Activated B cell treated with CpG ODN at 0.5 μM for 24 hours (primary cell): ENCODE data around the gene LPP. TPM values are rescaled to one million over a fixed set of nuclear protein-coding genes. Genes with fewer than 3 reads are reported as not detected.
A peak's percentile ranks its signal among the peaks of the same experiment; 100 is the strongest.

ENCODE experiments used
- ATAC-seq: fragments of 200-7000 bp; cut with Tn5 transposase; one replicate; pipeline ENCODE4 v1.10.0; 2021; ENCODE audit warnings: low read depth, mild to moderate bottlenecking, moderate library complexity
- CTCF ChIA-PET: fragments of 350-600 bp; sonication (Branson Sonifier 250); formaldehyde crosslinking; loops from one replicate; lab custom pipeline; 2021; ENCODE audit warnings: antibody characterized with exemption; lab: Charles Lee
- POLR2A ChIA-PET: fragments of 350-600 bp; sonication (Branson Sonifier 250); formaldehyde crosslinking; loops from one replicate; lab custom pipeline; 2021; ENCODE audit warnings: antibody characterized with exemption; lab: Charles Lee
- DNase-seq: peaks from one replicate; pipeline ENCODE4 v3.0.0; 2022
- H3K27ac Mint-ChIP-seq: one replicate; pipeline ENCODE4 v1.8.0; 2020; ENCODE audit warnings: mixed read lengths
- H3K27me3 Mint-ChIP-seq: one replicate; pipeline ENCODE4 v1.8.0; 2021; ENCODE audit warnings: mixed read lengths
- H3K36me3 Mint-ChIP-seq: one replicate; pipeline ENCODE4 v1.8.0; 2021; ENCODE audit warnings: low read depth, mixed read lengths
- H3K4me1 Mint-ChIP-seq: one replicate; pipeline ENCODE4 v1.8.0; 2021; ENCODE audit warnings: mixed read lengths
- H3K4me3 Mint-ChIP-seq: one replicate; pipeline ENCODE4 v1.8.0; 2020; ENCODE audit warnings: mild to moderate bottlenecking, mixed read lengths
- H3K9me3 Mint-ChIP-seq: one replicate; pipeline ENCODE4 v1.8.0; 2020; ENCODE audit warnings: mixed read lengths
- CTCF ChIP-seq: fragments of 200-600 bp; IDR thresholded peaks from one replicate; pipeline ENCODE4 v1.8.0; 2022; ENCODE audit warnings: antibody characterized with exemption, mild to moderate bottlenecking
- intact Hi-C: fragments of 100-400 bp; cut with micrococcal nuclease; formaldehyde crosslinking; loops from one replicate; pipeline ENCODE4 v1.15.1; 2024
- total RNA-seq: library from RNA; stranded (reverse); gene quantifications from 2 replicates; pipeline ENCODE4 v1.2.3, GENCODE V29; 2022

The LPP gene
- total RNA-seq, 1 donor from 2014 or later: 60.1 TPM

- no peak for ATAC-seq
- Mint-ChIP-seq H3K9me3 (peaks cover 12% of the 10 kb centered on the region), H3K27me3 (no peaks in the 10 kb centered on the region), H3K4me3 (peak overlapping the region; percentile 0), H3K36me3 (peaks cover 17% of the 10 kb centered on the region), H3K4me1 (peaks cover 90% of the 10 kb centered on the region), H3K27ac (peak overlapping the region; percentile 100)
- no peak for DNase-seq
- CTCF ChIA-PET: interaction anchor here (1.4 to 2.0 kb wide), 3 partner anchors 32 to 127 kb away, joined by 3 to 8 read pairs (median 4); no protein-coding TSS in a partner anchor
- TF ChIP-seq CTCF: no peak
- POLR2A ChIA-PET: interaction anchor here (1.0 to 6.5 kb wide), 9 partner anchors 9 to 692 kb away, joined by 3 to 50 read pairs (median 8); no protein-coding TSS in a partner anchor
- intact Hi-C loops: loop anchor here (5.0 kb wide), 1 partner anchor 124 kb away; no protein-coding TSS in a partner anchor
Measured at GRCh38 chr3:188431553-188431952, 277.6 kb downstream of the LPP start.

- CTCF ChIA-PET: interaction anchor here (0.6 to 2.1 kb wide), 10 partner anchors 11 to 694 kb away, joined by 3 to 8 read pairs (median 4); no protein-coding TSS in a partner anchor
- peaks cover 91% of the 10 kb centered on the region for H3K4me1 Mint-ChIP-seq
- intact Hi-C loops: loop anchor here (1.0 to 5.0 kb wide), 3 partner anchors 11 to 126 kb away; no protein-coding TSS in a partner anchor
Measured at GRCh38 chr3:188432802-188433520, 279.0 kb downstream of the LPP start.

GRCh38 chr3:188433521-188434150 is 279.7 kb downstream of the LPP start:
- POLR2A ChIA-PET: interaction anchor here (0.6 to 6.5 kb wide), 23 partner anchors 9 to 1515 kb away, joined by 3 to 50 read pairs (median 5); partner anchors contain the start of gene BCL6
- peak; percentile 19 for ATAC-seq
- TF ChIP-seq CTCF: peak; percentile 38
- H3K27ac Mint-ChIP-seq: peak overlapping the region; percentile 100
- peak overlapping the region; percentile 80 for H3K4me3 Mint-ChIP-seq
- H3K9me3 Mint-ChIP-seq: peaks cover 3% of the 10 kb centered on the region
- peaks cover 92% of the 10 kb centered on the region for H3K4me1 Mint-ChIP-seq
- CTCF ChIA-PET: interaction anchor here (0.6 to 2.1 kb wide), 6 partner anchors 12 to 695 kb away, joined by 3 to 8 read pairs (median 6); no protein-coding TSS in a partner anchor
- no peak for DNase-seq
- H3K27me3 Mint-ChIP-seq: no peaks in the 10 kb centered on the region
- intact Hi-C loops: loop anchor here (1.0 to 5.0 kb wide), 3 partner anchors 11 to 126 kb away; no protein-coding TSS in a partner anchor
- peaks cover 15% of the 10 kb centered on the region for H3K36me3 Mint-ChIP-seq

More at GRCh38 chr3:188432802-188433520, 279.0 kb downstream of the LPP start:
- TF ChIP-seq CTCF: no peak
- Mint-ChIP-seq H3K27ac (peak overlapping the region; percentile 100), H3K4me3 (peak overlapping the region; percentile 80), H3K27me3 (no peaks in the 10 kb centered on the region), H3K36me3 (peaks cover 15% of the 10 kb centered on the region), H3K9me3 (peaks cover 3% of the 10 kb centered on the region)
- ATAC-seq (peak; percentile 90), DNase-seq (no peak)
- POLR2A ChIA-PET: interaction anchor here (0.6 to 6.5 kb wide), 25 partner anchors 7 to 1516 kb away, joined by 3 to 50 read pairs (median 5); partner anchors contain the start of gene BCL6

- Mint-ChIP-seq H3K27me3 (no peaks in the 10 kb centered on the region), H3K4me3 (no peak overlapping the region)
- intact Hi-C loops: loop anchor here (5.0 kb wide), 1 partner anchor 127 kb away; no protein-coding TSS in a partner anchor
Measured at GRCh38 chr3:188434594-188434993, 280.6 kb downstream of the LPP start.

More at GRCh38 chr3:188434594-188434993, 280.6 kb downstream of the LPP start:
- peaks cover 3% of the 10 kb centered on the region for H3K9me3 Mint-ChIP-seq
- H3K36me3 Mint-ChIP-seq: peaks cover 17% of the 10 kb centered on the region
- POLR2A ChIA-PET: interaction anchor here (1.0 to 6.5 kb wide), 4 partner anchors 13 to 281 kb away, joined by 3 to 50 read pairs (median 4); no protein-coding TSS in a partner anchor
- CTCF ChIA-PET: interaction anchor here (1.2 to 1.4 kb wide), 2 partner anchors 270 to 694 kb away, joined by 3 read pairs; no protein-coding TSS in a partner anchor
- DNase-seq: no peak
- peak overlapping the region; percentile 83 for H3K27ac Mint-ChIP-seq
- no peak for ATAC-seq
- peaks cover 94% of the 10 kb centered on the region for H3K4me1 Mint-ChIP-seq
- TF ChIP-seq CTCF: no peak
